ENCODE results near the gene WAPL. TPM values are rescaled to one million over a fixed set of nuclear protein-coding genes. Genes with fewer than 3 reads are reported as not detected.

Gene WAPL
- total RNA-seq, 1 experiment from 2014 or later, result 48.0 TPM

DNA sequence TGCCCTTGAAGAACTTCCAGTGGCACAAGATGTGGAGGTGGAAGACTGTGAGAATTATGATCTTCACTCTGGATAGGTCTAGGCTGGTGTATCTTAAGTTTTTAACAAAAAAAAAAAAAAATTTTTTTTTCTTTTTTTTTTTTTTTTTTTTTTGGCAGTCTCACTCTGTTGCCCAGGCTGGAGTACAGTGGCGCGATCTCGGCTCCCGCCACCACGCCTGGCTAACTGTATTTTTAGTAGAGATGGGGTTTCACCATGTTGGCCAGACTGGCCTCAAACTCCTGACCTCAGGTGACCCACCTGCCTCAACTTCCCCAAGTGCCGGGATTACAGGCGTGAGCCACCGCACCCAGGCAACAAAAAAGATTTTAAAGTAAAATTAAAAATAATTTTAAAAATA, 37.9 kb downstream of the WAPL start (continued):
- no peak for TF ChIP-seq AFF4 (CRISPR knock-in tag; IDR thresholded peaks at IDR 0.05; ENCODE audit: borderline replicate concordance)
- no peak for TF ChIP-seq ZNF425 (CRISPR knock-in tag; conservative IDR thresholded peaks at IDR 0.05)
- TF ChIP-seq TCF7 (CRISPR knock-in tag; IDR thresholded peaks at IDR 0.05; ENCODE audit: low read depth), result no peak
- no peak for TF ChIP-seq TEAD4 (CRISPR knock-in tag; IDR thresholded peaks at IDR 0.05)

- POLR2A ChIA-PET, result no interaction called here
- Mint-ChIP-seq H3K27me3 (ENCODE audit: low read depth) (no peaks in the 10 kb centered on the region), H3K4me3 (no peak overlapping the region), H3K4me1 (peaks cover 26% of the 10 kb centered on the region), H3K36me3 (peaks cover 5% of the 10 kb centered on the region), H3K27ac (no peak overlapping the region), H3K9me3 (no peaks in the 10 kb centered on the region)
- ATAC-seq (no peak), DNase-seq (ENCODE audit: low spot score) (no peak)
- TF ChIP-seq NFATC4 (CRISPR knock-in tag; IDR thresholded peaks at IDR 0.05) (no peak), GABPB1 (CRISPR knock-in tag; IDR thresholded peaks at IDR 0.05) (no peak), ZNF219 (CRISPR knock-in tag; IDR thresholded peaks at IDR 0.05; ENCODE audit: borderline replicate concordance) (no peak), SMAD4 (CRISPR knock-in tag; IDR thresholded peaks at IDR 0.05) (no peak)
- TF ChIP-seq, protein P1, sequence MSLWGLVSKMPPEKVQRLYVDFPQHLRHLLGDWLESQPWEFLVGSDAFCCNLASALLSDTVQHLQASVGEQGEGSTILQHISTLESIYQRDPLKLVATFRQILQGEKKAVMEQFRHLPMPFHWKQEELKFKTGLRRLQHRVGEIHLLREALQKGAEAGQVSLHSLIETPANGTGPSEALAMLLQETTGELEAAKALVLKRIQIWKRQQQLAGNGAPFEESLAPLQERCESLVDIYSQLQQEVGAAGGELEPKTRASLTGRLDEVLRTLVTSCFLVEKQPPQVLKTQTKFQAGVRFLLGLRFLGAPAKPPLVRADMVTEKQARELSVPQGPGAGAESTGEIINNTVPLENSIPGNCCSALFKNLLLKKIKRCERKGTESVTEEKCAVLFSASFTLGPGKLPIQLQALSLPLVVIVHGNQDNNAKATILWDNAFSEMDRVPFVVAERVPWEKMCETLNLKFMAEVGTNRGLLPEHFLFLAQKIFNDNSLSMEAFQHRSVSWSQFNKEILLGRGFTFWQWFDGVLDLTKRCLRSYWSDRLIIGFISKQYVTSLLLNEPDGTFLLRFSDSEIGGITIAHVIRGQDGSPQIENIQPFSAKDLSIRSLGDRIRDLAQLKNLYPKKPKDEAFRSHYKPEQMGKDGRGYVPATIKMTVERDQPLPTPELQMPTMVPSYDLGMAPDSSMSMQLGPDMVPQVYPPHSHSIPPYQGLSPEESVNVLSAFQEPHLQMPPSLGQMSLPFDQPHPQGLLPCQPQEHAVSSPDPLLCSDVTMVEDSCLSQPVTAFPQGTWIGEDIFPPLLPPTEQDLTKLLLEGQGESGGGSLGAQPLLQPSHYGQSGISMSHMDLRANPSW (CRISPR knock-in tag; conservative IDR thresholded peaks at IDR 0.05; ENCODE audit: low read depth), result no peak
- CTCF ChIA-PET, result no interaction called here
Measured at GRCh38 chr10:86481761-86482160, 39.8 kb downstream of the WAPL start.

GRCh38 chr10:86480571-86480970, 41.0 kb downstream of the WAPL start:
- H3K27ac Mint-ChIP-seq, result peak overlapping the region; percentile 80
- no peak for TF ChIP-seq ZNF416 (CRISPR knock-in tag; IDR thresholded peaks at IDR 0.05)
- no peak for TF ChIP-seq ZNF396 (CRISPR knock-in tag; IDR thresholded peaks at IDR 0.05; ENCODE audit: borderline replicate concordance)
- TF ChIP-seq ETV6 (CRISPR knock-in tag; IDR thresholded peaks at IDR 0.05), result no peak
- TF ChIP-seq, protein P2, sequence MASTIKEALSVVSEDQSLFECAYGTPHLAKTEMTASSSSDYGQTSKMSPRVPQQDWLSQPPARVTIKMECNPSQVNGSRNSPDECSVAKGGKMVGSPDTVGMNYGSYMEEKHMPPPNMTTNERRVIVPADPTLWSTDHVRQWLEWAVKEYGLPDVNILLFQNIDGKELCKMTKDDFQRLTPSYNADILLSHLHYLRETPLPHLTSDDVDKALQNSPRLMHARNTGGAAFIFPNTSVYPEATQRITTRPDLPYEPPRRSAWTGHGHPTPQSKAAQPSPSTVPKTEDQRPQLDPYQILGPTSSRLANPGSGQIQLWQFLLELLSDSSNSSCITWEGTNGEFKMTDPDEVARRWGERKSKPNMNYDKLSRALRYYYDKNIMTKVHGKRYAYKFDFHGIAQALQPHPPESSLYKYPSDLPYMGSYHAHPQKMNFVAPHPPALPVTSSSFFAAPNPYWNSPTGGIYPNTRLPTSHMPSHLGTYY (CRISPR knock-in tag; IDR thresholded peaks at IDR 0.05), result no peak
- TF ChIP-seq SMAD3 (CRISPR knock-in tag; IDR thresholded peaks at IDR 0.05; ENCODE audit: borderline replicate concordance), result no peak
- no peak for TF ChIP-seq E2F1 (CRISPR knock-in tag; IDR thresholded peaks at IDR 0.05)
- TF ChIP-seq ZBTB21 (CRISPR knock-in tag; IDR thresholded peaks at IDR 0.05; ENCODE audit: borderline replicate concordance), result no peak
- no peak for TF ChIP-seq RELA (CRISPR knock-in tag; IDR thresholded peaks at IDR 0.05; ENCODE audit: borderline replicate concordance)
- TF ChIP-seq FOXP4 (CRISPR knock-in tag; IDR thresholded peaks at IDR 0.05), result no peak
- TF ChIP-seq NFE2L1 (CRISPR knock-in tag; IDR thresholded peaks at IDR 0.05), result no peak
- no peak for TF ChIP-seq FOXJ3 (CRISPR knock-in tag; IDR thresholded peaks at IDR 0.05; ENCODE audit: borderline replicate concordance)
- no peak for TF ChIP-seq TP53 (CRISPR knock-in tag; IDR thresholded peaks at IDR 0.05)
- no peak for TF ChIP-seq ELF4 (CRISPR knock-in tag; IDR thresholded peaks at IDR 0.05; ENCODE audit: low read depth)

More at GRCh38 chr10:86480571-86480970, 41.0 kb downstream of the WAPL start:
- peaks cover 26% of the 10 kb centered on the region for H3K4me1 Mint-ChIP-seq
- POLR2A ChIA-PET, result interaction anchor here (0.5 to 0.9 kb wide), 2 partner anchors 17 to 267 kb away, joined by 3 to 6 read pairs; no protein-coding TSS in a partner anchor
- H3K27me3 Mint-ChIP-seq (ENCODE audit: low read depth), result no peaks in the 10 kb centered on the region
- peaks cover 7% of the 10 kb centered on the region for H3K36me3 Mint-ChIP-seq
- CTCF ChIA-PET, result interaction anchor here (1.7 kb wide), 1 partner anchor 81 kb away, joined by 7 read pairs; no protein-coding TSS in a partner anchor
- no peak overlapping the region for H3K4me3 Mint-ChIP-seq
- ATAC-seq (no peak), DNase-seq (ENCODE audit: low spot score) (no peak)
- H3K9me3 Mint-ChIP-seq, result no peaks in the 10 kb centered on the region

Measured in WTC11 (cell line).